Progenitor cell of endocrine pancreas (in vitro differentiated cells): ENCODE measurements around the gene PPP3CA. TPM values are rescaled to one million over a fixed set of nuclear protein-coding genes. Genes with fewer than 3 reads are reported as not detected.

Source experiments
- DNase-seq: peaks from one replicate; pipeline ENCODE4 v3.0.0; 2021; ENCODE audit warnings: low spot score; ENCODE audit not compliant: unreplicated experiment
- H3K27ac Mint-ChIP-seq: 2 replicates; pipeline ENCODE4 v1.8.0; 2021; ENCODE audit warnings: mild to moderate bottlenecking, moderate library complexity, mixed read lengths
- H3K27me3 Mint-ChIP-seq: 2 replicates; pipeline ENCODE4 v1.8.0; 2021; ENCODE audit warnings: mixed read lengths
- H3K36me3 Mint-ChIP-seq: 2 replicates; pipeline ENCODE4 v1.8.0; 2022; ENCODE audit warnings: mixed read lengths; ENCODE audit not compliant: insufficient read depth
- H3K4me1 Mint-ChIP-seq: 2 replicates; pipeline ENCODE4 v1.8.0; 2021; ENCODE audit warnings: low read depth, mixed read lengths
- H3K4me3 Mint-ChIP-seq: 2 replicates; pipeline ENCODE4 v1.8.0; 2021; ENCODE audit warnings: low read depth, mild to moderate bottlenecking, moderate library complexity, mixed read lengths
- H3K9me3 Mint-ChIP-seq: 2 replicates; pipeline ENCODE4 v1.8.0; 2021; ENCODE audit warnings: low read depth, mixed read lengths
- total RNA-seq: library from RNA; stranded (reverse); gene quantifications from 2 replicates; pipeline ENCODE4 v1.2.1, GENCODE V29; 2021
- TF ChIP-seq, protein P1 (sequence below): fragments of 200-600 bp; sonication (generic); IDR thresholded peaks from one replicate; pipeline ENCODE4 v1.5.0; 2021; ENCODE audit warnings: antibody characterized with exemption, mild to moderate bottlenecking; ENCODE audit not compliant: unreplicated experiment

PPP3CA gene
- total RNA-seq, 1 donor from 2014 or later: 22.5 TPM

DNA sequence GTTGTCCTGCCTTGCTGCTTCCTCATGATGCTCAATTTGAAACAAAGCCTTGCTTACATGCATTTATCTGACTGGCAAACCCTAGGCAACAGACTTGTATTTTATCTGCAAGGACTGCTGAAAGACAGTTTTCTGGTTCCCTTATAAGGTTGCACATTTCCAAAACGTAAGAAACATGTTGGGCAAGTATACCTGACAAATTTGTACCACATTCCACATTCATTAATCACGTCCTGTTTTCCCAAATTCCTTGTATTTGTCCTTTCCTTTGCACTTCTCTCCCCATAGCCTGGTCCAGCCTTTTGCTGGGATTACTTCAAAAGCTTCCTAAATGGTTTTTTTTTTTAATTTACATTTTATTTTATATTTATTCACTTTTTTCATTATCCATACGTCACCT, 310.1 kb downstream of the PPP3CA start:
- no peak overlapping the region for H3K27ac Mint-ChIP-seq
- TF ChIP-seq, protein P1, sequence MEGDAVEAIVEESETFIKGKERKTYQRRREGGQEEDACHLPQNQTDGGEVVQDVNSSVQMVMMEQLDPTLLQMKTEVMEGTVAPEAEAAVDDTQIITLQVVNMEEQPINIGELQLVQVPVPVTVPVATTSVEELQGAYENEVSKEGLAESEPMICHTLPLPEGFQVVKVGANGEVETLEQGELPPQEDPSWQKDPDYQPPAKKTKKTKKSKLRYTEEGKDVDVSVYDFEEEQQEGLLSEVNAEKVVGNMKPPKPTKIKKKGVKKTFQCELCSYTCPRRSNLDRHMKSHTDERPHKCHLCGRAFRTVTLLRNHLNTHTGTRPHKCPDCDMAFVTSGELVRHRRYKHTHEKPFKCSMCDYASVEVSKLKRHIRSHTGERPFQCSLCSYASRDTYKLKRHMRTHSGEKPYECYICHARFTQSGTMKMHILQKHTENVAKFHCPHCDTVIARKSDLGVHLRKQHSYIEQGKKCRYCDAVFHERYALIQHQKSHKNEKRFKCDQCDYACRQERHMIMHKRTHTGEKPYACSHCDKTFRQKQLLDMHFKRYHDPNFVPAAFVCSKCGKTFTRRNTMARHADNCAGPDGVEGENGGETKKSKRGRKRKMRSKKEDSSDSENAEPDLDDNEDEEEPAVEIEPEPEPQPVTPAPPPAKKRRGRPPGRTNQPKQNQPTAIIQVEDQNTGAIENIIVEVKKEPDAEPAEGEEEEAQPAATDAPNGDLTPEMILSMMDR: no peak
- H3K9me3 Mint-ChIP-seq: no peaks in the 10 kb centered on the region
- no peaks in the 10 kb centered on the region for H3K27me3 Mint-ChIP-seq
- peaks cover 4% of the 10 kb centered on the region for H3K36me3 Mint-ChIP-seq
- H3K4me1 Mint-ChIP-seq: peaks cover 4% of the 10 kb centered on the region
- H3K4me3 Mint-ChIP-seq: no peak overlapping the region
- no peak for DNase-seq

DNA sequence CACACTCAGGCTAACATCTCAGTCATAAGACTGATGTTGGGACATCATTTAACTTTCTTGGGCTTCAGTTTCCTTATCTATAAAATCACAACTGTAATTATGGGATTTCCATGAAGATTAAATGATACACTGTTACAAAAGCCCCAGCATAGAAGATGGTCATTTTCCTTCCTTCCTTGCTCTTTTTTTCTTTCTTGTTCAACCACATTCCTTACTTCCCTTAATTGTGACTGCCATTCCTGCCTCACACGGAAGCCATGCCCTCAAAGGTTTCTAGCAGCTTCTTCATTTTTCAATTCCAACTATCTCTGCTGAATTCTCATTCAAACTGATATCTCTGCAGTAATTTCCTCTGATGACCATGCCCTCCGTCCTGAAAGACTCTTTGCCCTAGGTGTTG, 311.8 kb downstream of the PPP3CA start:
- H3K4me3 Mint-ChIP-seq: no peak overlapping the region
- H3K27ac Mint-ChIP-seq: no peak overlapping the region
- TF ChIP-seq, protein P1: no peak
- peaks cover 4% of the 10 kb centered on the region for H3K4me1 Mint-ChIP-seq
- no peak for DNase-seq
- peaks cover 4% of the 10 kb centered on the region for H3K36me3 Mint-ChIP-seq
- no peaks in the 10 kb centered on the region for H3K9me3 Mint-ChIP-seq
- no peaks in the 10 kb centered on the region for H3K27me3 Mint-ChIP-seq

DNA sequence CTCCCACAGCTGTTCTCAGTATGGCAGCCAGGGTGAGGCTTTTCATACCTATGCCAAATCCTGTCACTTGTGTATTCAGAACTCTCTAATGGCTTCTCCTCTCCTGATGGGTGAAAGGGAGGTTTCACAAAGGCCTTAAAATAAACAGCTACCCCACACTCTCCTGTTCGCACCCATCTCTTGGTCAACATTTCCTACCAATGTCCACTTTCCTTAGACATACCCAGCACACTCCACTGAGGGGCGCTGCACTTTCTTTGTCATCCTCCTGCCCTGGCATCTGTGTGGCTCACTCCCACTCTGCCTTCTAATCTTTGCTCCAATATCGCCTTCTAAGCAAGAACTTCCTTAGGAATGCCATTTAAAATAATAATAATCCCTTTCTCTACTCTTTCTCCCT, 313.3 kb downstream of the PPP3CA start:
- peaks cover 4% of the 10 kb centered on the region for H3K36me3 Mint-ChIP-seq
- peaks cover 4% of the 10 kb centered on the region for H3K4me1 Mint-ChIP-seq
- H3K27me3 Mint-ChIP-seq: no peaks in the 10 kb centered on the region
- TF ChIP-seq, protein P1: no peak
- H3K4me3 Mint-ChIP-seq: no peak overlapping the region
- no peaks in the 10 kb centered on the region for H3K9me3 Mint-ChIP-seq
- no peak overlapping the region for H3K27ac Mint-ChIP-seq
- no peak for DNase-seq

DNA sequence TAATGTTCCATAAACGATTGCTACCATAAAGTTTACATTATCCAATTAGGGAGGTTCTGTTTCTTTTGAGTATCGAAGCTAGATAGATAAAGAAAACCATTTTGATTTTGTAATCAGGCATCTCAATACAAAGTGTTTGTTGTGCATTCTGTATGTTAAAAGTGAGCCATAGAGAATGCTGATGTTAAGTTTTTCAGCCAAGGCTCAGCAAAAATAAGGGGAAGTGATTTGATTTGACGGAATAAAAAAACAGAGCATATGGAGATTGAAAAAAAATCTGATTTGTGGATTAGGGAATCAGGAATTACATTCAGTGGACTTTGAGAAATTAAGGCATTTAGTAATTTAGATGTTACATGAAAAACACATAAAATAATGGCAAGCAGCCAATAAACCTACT, 314.8 kb downstream of the PPP3CA start:
- Mint-ChIP-seq H3K9me3 (no peaks in the 10 kb centered on the region), H3K4me1 (peaks cover 4% of the 10 kb centered on the region), H3K36me3 (peaks cover 2% of the 10 kb centered on the region), H3K27ac (no peak overlapping the region), H3K27me3 (no peaks in the 10 kb centered on the region), H3K4me3 (no peak overlapping the region)
- TF ChIP-seq, protein P1: no peak
- no peak for DNase-seq

DNA sequence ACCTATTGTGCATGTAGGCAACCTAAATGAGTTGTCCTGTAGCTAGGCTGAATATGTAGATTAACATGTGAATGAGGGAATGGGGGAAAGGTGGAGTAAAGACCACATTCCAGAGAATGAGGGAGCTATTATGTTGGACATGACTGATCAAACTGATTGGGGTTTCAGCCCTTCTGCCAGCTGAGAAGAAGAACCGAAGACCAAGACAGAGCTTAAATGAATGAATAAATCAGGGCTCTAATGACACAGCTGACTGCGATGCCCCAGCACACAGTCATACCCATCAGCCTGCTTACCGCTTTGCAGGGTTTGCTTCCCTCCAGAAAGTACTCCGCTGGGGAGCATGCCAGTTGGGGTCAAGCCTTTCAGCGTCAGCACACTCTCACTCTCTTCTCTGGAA, 315.4 kb downstream of the PPP3CA start:
- DNase-seq: no peak
- Mint-ChIP-seq H3K36me3 (peaks cover 2% of the 10 kb centered on the region), H3K27me3 (no peaks in the 10 kb centered on the region), H3K27ac (no peak overlapping the region), H3K9me3 (no peaks in the 10 kb centered on the region), H3K4me3 (no peak overlapping the region), H3K4me1 (peaks cover 4% of the 10 kb centered on the region)
- TF ChIP-seq, protein P1: no peak

DNA sequence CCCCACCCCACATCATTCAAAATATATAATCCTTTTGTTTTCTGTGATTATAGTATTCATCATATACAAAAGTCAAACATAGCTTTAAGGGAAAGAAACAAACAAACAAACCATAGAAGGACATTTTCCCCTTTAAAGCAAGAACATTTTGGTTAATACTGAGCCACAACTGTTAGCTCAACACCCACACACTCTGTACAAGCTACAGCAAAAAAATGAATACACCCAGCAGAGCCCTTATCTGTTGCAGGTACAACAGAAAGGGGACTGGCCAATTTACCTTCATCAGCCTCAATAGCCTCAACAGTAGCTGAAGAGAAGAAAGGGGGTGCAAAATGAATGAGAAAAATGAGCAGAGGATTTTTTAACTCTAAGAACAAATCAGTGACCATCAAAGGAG, 318.4 kb downstream of the PPP3CA start:
- no peaks in the 10 kb centered on the region for H3K9me3 Mint-ChIP-seq
- H3K27ac Mint-ChIP-seq: no peak overlapping the region
- H3K27me3 Mint-ChIP-seq: no peaks in the 10 kb centered on the region
- H3K4me3 Mint-ChIP-seq: no peak overlapping the region
- TF ChIP-seq, protein P1: no peak
- no peaks in the 10 kb centered on the region for H3K4me1 Mint-ChIP-seq
- H3K36me3 Mint-ChIP-seq: peaks cover 3% of the 10 kb centered on the region
- DNase-seq: no peak
